GM10266 (cell line): ENCODE data around the gene BAZ2B.

Experiments used
- DNase-seq: peaks from one replicate; pipeline ENCODE4 v3.0.0; 2012; ENCODE audit errors: extremely low spot score
- TF ChIP-seq, protein P1 (sequence below): IDR thresholded peaks from 2 replicates; pipeline ENCODE4 v1.5.1; 2012; ENCODE audit warnings: mild to moderate bottlenecking, low read depth; ENCODE audit not compliant: control insufficient read depth, insufficient read depth; ENCODE audit errors: missing control alignments

BAZ2B gene

DNA sequence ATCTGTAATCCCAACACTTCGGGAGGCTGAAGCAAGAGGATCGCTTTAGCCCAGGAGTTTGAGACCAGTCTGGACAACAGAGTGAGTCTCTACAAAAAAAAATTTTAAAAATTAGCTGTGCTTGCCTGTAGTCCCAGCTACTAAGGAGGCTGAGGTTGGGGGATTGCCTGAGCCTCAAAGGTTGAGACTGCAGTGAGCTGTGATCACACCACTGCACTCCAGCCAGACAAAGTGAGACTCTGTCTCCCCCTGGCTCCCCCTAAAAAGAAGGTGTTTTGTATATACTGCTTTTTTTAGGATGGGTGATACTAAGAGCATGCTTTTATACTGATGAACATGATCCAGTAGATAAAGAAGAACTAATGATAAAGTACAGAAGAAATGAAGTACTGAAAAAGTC, 145.0 kb downstream of the BAZ2B start:
- no peak for DNase-seq
- TF ChIP-seq, protein P1, sequence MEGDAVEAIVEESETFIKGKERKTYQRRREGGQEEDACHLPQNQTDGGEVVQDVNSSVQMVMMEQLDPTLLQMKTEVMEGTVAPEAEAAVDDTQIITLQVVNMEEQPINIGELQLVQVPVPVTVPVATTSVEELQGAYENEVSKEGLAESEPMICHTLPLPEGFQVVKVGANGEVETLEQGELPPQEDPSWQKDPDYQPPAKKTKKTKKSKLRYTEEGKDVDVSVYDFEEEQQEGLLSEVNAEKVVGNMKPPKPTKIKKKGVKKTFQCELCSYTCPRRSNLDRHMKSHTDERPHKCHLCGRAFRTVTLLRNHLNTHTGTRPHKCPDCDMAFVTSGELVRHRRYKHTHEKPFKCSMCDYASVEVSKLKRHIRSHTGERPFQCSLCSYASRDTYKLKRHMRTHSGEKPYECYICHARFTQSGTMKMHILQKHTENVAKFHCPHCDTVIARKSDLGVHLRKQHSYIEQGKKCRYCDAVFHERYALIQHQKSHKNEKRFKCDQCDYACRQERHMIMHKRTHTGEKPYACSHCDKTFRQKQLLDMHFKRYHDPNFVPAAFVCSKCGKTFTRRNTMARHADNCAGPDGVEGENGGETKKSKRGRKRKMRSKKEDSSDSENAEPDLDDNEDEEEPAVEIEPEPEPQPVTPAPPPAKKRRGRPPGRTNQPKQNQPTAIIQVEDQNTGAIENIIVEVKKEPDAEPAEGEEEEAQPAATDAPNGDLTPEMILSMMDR = no peak

DNA sequence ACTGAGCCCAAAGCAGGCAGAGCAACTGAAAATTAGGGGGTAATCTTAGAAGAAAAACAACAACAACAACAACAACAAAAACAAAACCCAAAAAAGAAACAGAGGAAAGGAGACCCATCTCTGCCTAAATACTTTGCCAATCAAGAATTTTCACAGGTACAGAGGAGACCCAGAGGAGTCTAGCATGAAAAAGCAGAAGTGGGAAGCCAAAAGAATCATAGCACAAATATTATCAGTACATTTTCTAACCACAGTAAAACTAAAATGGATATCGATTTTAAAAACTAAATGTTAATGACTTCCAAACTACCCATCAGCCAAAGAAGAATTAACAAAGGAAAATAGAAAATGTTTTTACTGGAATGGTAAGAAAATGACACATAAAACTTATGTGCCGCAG, 148.1 kb downstream of the BAZ2B start:
- no peak for DNase-seq
- TF ChIP-seq, protein P1 = no peak

DNA sequence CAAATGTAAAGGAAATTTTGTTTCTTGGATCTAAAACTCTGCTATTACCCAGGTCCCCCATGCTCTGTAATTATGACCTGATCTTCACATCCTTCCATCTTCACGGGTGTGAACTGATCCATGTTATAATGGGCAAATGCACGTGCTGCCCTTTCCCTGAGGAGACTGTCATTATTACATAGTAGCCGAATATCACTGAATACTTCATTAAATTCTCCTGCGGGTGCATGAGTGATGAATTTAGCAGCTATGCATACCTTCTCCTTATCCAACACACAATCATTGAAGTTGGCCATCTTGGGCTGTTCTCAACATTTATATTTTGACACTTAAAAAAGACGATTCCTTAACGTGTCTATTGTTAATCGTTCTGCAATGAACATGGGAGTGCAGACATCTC, 153.4 kb downstream of the BAZ2B start:
- TF ChIP-seq, protein P1 = no peak
- DNase-seq = no peak

DNA sequence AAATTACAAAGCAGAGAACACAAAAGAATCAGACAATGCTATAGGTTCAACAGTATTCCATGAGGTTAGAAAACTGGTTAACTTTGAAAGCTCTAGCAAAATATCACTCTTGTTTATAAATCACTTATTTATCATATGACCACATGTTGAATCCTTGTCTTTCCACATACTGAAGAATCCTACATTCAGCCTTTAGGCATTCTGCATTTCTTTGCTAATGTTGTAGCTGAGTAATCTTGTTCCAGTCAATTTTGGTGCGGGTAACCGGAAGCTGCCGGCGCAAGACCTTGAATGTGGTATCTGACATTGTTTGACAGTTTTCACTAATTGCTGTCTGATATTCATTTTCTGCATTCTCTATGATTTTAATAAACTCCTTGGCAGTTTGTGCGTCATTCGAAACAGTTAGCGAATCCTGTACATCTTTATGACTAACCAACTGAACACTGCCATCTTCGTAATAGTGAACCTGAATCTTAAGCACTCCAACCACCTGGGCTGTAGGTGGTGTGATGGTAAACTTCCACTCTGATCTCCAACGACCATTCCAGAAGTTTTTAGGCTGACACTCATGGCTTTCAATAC, 154.1 kb downstream of the BAZ2B start:
- no peak for DNase-seq
- TF ChIP-seq, protein P1 = no peak

DNA sequence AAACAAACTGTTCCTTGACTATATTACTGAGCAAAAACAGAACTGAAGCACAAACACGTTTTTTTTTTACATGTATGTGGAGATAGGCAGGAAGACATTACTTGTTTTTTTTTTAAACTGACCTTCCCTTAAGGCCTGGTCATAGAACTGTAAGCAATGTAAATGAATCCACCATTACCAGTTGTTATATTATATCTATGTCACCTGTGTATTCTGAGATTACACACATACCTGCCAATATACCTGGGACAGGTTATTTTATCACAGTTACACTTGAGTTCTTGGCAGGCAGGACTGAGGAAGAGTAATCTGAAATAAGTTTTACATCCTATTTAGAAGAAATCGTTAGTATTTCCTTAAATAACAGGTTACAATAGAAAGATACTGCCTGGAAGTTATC, 155.3 kb downstream of the BAZ2B start:
- DNase-seq = no peak
- TF ChIP-seq, protein P1 = no peak

DNA sequence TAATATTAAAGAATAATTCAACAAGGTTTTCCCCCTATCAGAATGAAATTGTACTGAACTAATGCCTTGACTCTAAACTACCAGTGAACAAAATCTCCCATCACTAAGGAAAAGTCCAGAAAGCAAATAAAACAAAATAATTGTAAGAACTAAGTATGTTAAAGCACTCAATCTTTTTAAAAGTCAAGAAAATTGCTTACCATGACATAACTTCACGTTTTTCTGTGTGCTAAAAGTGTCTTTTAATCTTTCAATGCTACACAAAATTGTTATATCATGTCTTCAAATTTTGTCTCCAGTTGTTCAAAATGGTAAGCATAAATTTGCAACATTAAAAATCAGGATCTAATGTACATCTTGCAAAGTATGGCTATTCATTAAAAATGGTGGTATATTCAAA, 156.1 kb downstream of the BAZ2B start:
- TF ChIP-seq, protein P1 = no peak

DNA sequence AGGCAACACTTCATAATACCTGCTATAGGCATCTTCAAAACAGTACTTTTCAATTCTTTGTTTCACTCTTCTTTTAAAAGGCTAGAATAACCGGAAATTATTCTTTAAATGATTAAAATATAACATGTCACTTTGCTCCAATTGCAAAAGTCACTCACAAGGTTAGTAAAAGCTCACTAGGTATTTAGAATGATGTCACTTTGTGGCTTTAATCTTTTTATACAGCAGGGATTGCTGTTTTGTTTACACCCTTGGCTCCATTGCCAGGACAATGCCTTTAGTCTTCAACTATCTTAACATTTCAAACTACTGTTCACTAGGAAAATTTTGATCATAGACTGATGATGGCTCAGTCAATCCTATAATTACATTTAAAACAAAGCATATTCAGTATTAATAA, 157.1 kb downstream of the BAZ2B start:
- TF ChIP-seq, protein P1 = no peak
- no peak for DNase-seq

More for the DNA sequence above, 156.1 kb downstream of the BAZ2B start:
- no peak for DNase-seq
